Liver (tissue), 9 donors: ENCODE results near the gene SNAPC4. TPM values are rescaled to one million over a fixed set of nuclear protein-coding genes. Genes with fewer than 3 reads are reported as not detected.
"Not testable (repeated sequence)": the region's sequence is repeated elsewhere in the genome, so short reads cannot be mapped to it uniquely, and the experiment has no call there.

Experiments
- DNase-seq: peaks from one replicate; pipeline ENCODE4 v3.0.0-alpha.2; 2017; ENCODE audit warnings: low spot score
- H3K27ac ChIP-seq, 2 donors: one replicate each; pipeline ENCODE4 v1.7.0; 2013; ENCODE audit warnings: inconsistent platforms in 2 of 2, low read length in 2 of 2, control low read depth in 1 of 2, low read depth in 1 of 2, mild to moderate bottlenecking in 1 of 2
- H3K27me3 ChIP-seq, 4 donors: one replicate each; pipeline versions ENCODE4 v1.6.1 to v1.7.0; 2013; ENCODE audit warnings: low read length in 3 of 4, inconsistent platforms in 1 of 4, mild to moderate bottlenecking in 1 of 4, moderate library complexity in 1 of 4; ENCODE audit not compliant: control insufficient read depth in 4 of 4, insufficient read depth in 4 of 4
- H3K36me3 ChIP-seq, 4 donors: one replicate each; pipeline versions ENCODE4 v1.6.1 to v1.7.0; 2013; ENCODE audit warnings: low read length in 3 of 4, mild to moderate bottlenecking in 3 of 4, low read depth in 1 of 4, moderate library complexity in 1 of 4; ENCODE audit not compliant: control insufficient read depth in 4 of 4, insufficient read depth in 3 of 4
- H3K4me1 ChIP-seq, 4 donors: one replicate each; pipeline versions ENCODE4 v1.6.1 to v1.7.0; 2013; ENCODE audit warnings: low read length in 3 of 4, mild to moderate bottlenecking in 3 of 4, moderate library complexity in 1 of 4; ENCODE audit not compliant: control insufficient read depth in 4 of 4, insufficient read depth in 4 of 4
- H3K4me3 ChIP-seq, 3 donors: one replicate each; pipeline versions ENCODE4 v1.6.1 to v1.7.0; 2013; ENCODE audit warnings: low read length in 3 of 3, control low read depth in 1 of 3, low read depth in 1 of 3, mild to moderate bottlenecking in 1 of 3
- H3K9ac ChIP-seq, 2 donors: one replicate each; pipeline ENCODE4 v1.7.0; 2013; ENCODE audit warnings: low read length in 2 of 2, mild to moderate bottlenecking in 2 of 2, moderate library complexity in 2 of 2, control low read depth in 1 of 2, low read depth in 1 of 2
- H3K9me3 ChIP-seq, 4 donors: one replicate each; pipeline versions ENCODE4 v1.6.1 to v1.7.0; 2013; ENCODE audit warnings: low read length in 3 of 4; ENCODE audit not compliant: control insufficient read depth in 4 of 4
- CTCF ChIP-seq: fragments of 150-350 bp; IDR thresholded peaks from 2 replicates; pipeline ENCODE4 v1.5.1; 2017; ENCODE audit warnings: improper control_type of control experiment, low read depth, low read length; ENCODE audit not compliant: missing input control
- EGR1 ChIP-seq, 2 donors: IDR thresholded peaks; 2 replicates each; pipeline ENCODE4 v1.6.1; 2016 to 2018; ENCODE audit warnings: antibody characterized with exemption in 2 of 2, low read depth in 2 of 2
- FOXA1 ChIP-seq: IDR thresholded peaks from 2 replicates; pipeline ENCODE4 v1.6.1; 2016; ENCODE audit warnings: antibody characterized with exemption
- FOXA2 ChIP-seq: IDR thresholded peaks from 2 replicates; pipeline ENCODE4 v1.6.1; 2016; ENCODE audit warnings: antibody characterized with exemption
- GABPA ChIP-seq, 2 donors: IDR thresholded peaks in 1 of 2; conservative IDR thresholded peaks in 1 of 2; 2 replicates each; pipeline ENCODE4 v1.6.1; 2016; ENCODE audit warnings: antibody characterized with exemption in 2 of 2, mild to moderate bottlenecking in 1 of 2, moderate library complexity in 1 of 2
- HNF4A ChIP-seq, 2 donors: conservative IDR thresholded peaks; 2 replicates each; pipeline ENCODE4 v1.6.1; 2016; ENCODE audit warnings: antibody characterized with exemption in 2 of 2, mild to moderate bottlenecking in 2 of 2
- MAX ChIP-seq: IDR thresholded peaks from 2 replicates; pipeline ENCODE4 v1.6.1; 2016; ENCODE audit warnings: antibody characterized with exemption
- REST ChIP-seq: IDR thresholded peaks from 2 replicates; pipeline ENCODE4 v1.6.1; 2016; ENCODE audit warnings: antibody characterized with exemption, mild to moderate bottlenecking
- RXRA ChIP-seq, 2 donors: IDR thresholded peaks; 2 replicates each; pipeline ENCODE4 v1.6.1; 2017 to 2018; ENCODE audit warnings: antibody characterized with exemption in 2 of 2, mild to moderate bottlenecking in 1 of 2
- SP1 ChIP-seq: IDR thresholded peaks from 2 replicates; pipeline ENCODE4 v1.6.1; 2018; ENCODE audit warnings: antibody characterized with exemption, mild to moderate bottlenecking
- YY1 ChIP-seq: IDR thresholded peaks from 2 replicates; pipeline ENCODE4 v1.6.1; 2016; ENCODE audit warnings: antibody characterized with exemption, mild to moderate bottlenecking
- ZBTB33 ChIP-seq: IDR thresholded peaks from 2 replicates; pipeline ENCODE4 v1.6.1; 2016; ENCODE audit warnings: antibody characterized with exemption
- WGBS: extraction: QIAGEN DNeasy Blood & Tissue Kit; methylation state at CpG from one replicate; pipeline ENCODE4 v1.1.7; 2013; 5-methylcytosine and 5-hydroxymethylcytosine counted together
- polyA plus RNA-seq, 2 donors: library from polyadenylated mRNA; stranded (reverse) in 1 of 2; unstranded in 1 of 2; fragments of 200-250 nt in 1 of 2; fragments of >200 nt in 1 of 2; fragmentation: Nextera tagmentation in 1 of 2; extraction: Ambion mirVana in 1 of 2; gene quantifications; one replicate each; pipeline versions ENCODE4 v1.2.1 to v1.2.3, GENCODE V29; 2013 to 2015
- total RNA-seq, 2 donors: library from RNA; depleted of rRNA; stranded (reverse); fragments of >200 nt; gene quantifications; one replicate each; pipeline ENCODE4 v1.2.3, GENCODE V29; 2014
- donor health status: healthy.
- donor health status: healthy.
- donor health status: healthy.
- donor health status: healthy.
- donor health status: healthy.

Gene SNAPC4
- total and polyA plus RNA-seq, 4 donors, result 0.75 to 4.2 (median 3.1) TPM

GRCh38 chr9:136409557-136410455 is 9.8 kb upstream of the SNAPC4 start:
- Histone ChIP-seq H3K9me3 (no peaks in the 10 kb centered on the region), H3K27me3 (no peaks in the 10 kb centered on the region), H3K4me1 (peaks cover 3 to 22% (median 17%) of the 10 kb centered on the region in 4 donors), H3K9ac (peak overlapping the region; percentile 15 to 36), H3K27ac (peak overlapping the region; percentile 76 to 81), H3K4me3 (peak overlapping the region; percentile 67 to 76 (median 75)), H3K36me3 (peaks cover 9 to 44% (median 22%) of the 10 kb centered on the region in 4 donors)
- TF ChIP-seq HNF4A (conservative IDR thresholded peaks at IDR 0.05) (no peak), RXRA (IDR thresholded peaks at IDR 0.05) (peak; percentile 30 to 62), YY1 (peak; percentile 24), CTCF (no peak), MAX (peak; percentile 97), ZBTB33 (no peak), EGR1 (IDR thresholded peaks at IDR 0.05; ENCODE audit: low read depth in 2 of 2) (no peak), REST (no peak), GABPA (IDR thresholded peaks at IDR 0.05 in 1 of 2, conservative IDR thresholded peaks at IDR 0.05 in 1 of 2) (no peak)
- WGBS, result 11% methylated on average over 71 of the region's 71 CpGs
- no peak for DNase-seq

GRCh38 chr9:136407911-136408310 is 7.9 kb upstream of the SNAPC4 start:
- peaks cover 3 to 22% (median 17%) of the 10 kb centered on the region in 4 donors for H3K4me1 ChIP-seq
- no peak overlapping the region for H3K9ac ChIP-seq
- no peak overlapping the region for H3K4me3 ChIP-seq
- TF ChIP-seq SP1 (no peak), FOXA1 (no peak), EGR1 (IDR thresholded peaks at IDR 0.05; ENCODE audit: low read depth in 2 of 2) (no peak), FOXA2 (no peak), ZBTB33 (no peak)
- H3K27ac ChIP-seq, result no peak overlapping the region
- DNase-seq, result no peak
- peaks cover 5 to 36% (median 14%) of the 10 kb centered on the region in 4 donors for H3K36me3 ChIP-seq
- 94% methylated on average over 7 of the region's 7 CpGs for WGBS
- H3K27me3 ChIP-seq, result no peaks in the 10 kb centered on the region
- H3K9me3 ChIP-seq, result no peaks in the 10 kb centered on the region

GRCh38 chr9:136407061-136407460 is 7.1 kb upstream of the SNAPC4 start:
- not testable (repeated sequence) for H3K27me3 ChIP-seq, H3K9me3 ChIP-seq, H3K27ac ChIP-seq, DNase-seq, H3K4me3 ChIP-seq, H3K9ac ChIP-seq
- 96% methylated on average over 28 of the region's 28 CpGs for WGBS
- Histone ChIP-seq H3K36me3 (peaks cover 7 to 38% (median 10%) of the 10 kb centered on the region in 4 donors), H3K4me1 (peaks cover 3 to 21% (median 17%) of the 10 kb centered on the region in 4 donors)
